Skeletal muscle satellite cell (primary cell): ENCODE measurements around the gene MEAK7.
"Not testable (repeated sequence)": the region's sequence is repeated elsewhere in the genome, so short reads cannot be mapped to it uniquely, and the experiment has no call there.

Experiments
- H3K27me3 ChIP-seq: 2 replicates; pipeline ENCODE4 v1.7.0; 2013; ENCODE audit warnings: low read length; ENCODE audit not compliant: control insufficient read depth, insufficient read depth
- H3K36me3 ChIP-seq: 2 replicates; pipeline ENCODE4 v1.7.0; 2013; ENCODE audit warnings: mild to moderate bottlenecking, control low read depth, low read length; ENCODE audit not compliant: insufficient read depth
- H3K4me1 ChIP-seq: 2 replicates; pipeline ENCODE4 v1.7.0; 2013; ENCODE audit warnings: low read length; ENCODE audit not compliant: control insufficient read depth, insufficient read depth
- H3K4me2 ChIP-seq: 2 replicates; pipeline ENCODE4 v1.7.0; 2013; ENCODE audit warnings: mild to moderate bottlenecking, low read length
- H3K4me3 ChIP-seq: 2 replicates; pipeline ENCODE4 v1.7.0; 2013; ENCODE audit warnings: low read length
- H3K9ac ChIP-seq: 2 replicates; pipeline ENCODE4 v1.7.0; 2013; ENCODE audit warnings: mild to moderate bottlenecking, low read depth, low read length, moderate library complexity
- H3K9me3 ChIP-seq: replicated peaks from 2 replicates; pipeline ENCODE4 v1.7.0; 2013; ENCODE audit warnings: mild to moderate bottlenecking, control low read depth, low read length

Gene MEAK7

GRCh38 chr16:84518220-84518619 lies 13.8 kb upstream of the MEAK7 start:
- H3K9me3 ChIP-seq, H3K9ac ChIP-seq, H3K4me2 ChIP-seq, H3K36me3 ChIP-seq, H3K4me1 ChIP-seq, H3K27me3 ChIP-seq, H3K4me3 ChIP-seq: not testable (repeated sequence)

GRCh38 chr16:84517366-84517765 lies 12.9 kb upstream of the MEAK7 start:
- H3K27me3 ChIP-seq = no peaks in the 10 kb centered on the region
- no peaks in the 10 kb centered on the region for H3K36me3 ChIP-seq
- H3K9ac ChIP-seq = no peak overlapping the region
- no peak overlapping the region for H3K4me2 ChIP-seq
- no peak overlapping the region for H3K4me3 ChIP-seq
- H3K4me1 ChIP-seq = peaks cover 4% of the 10 kb centered on the region
- no peaks in the 10 kb centered on the region for H3K9me3 ChIP-seq

- Histone ChIP-seq H3K4me1 (peaks cover 11% of the 10 kb centered on the region), H3K9me3 (no peaks in the 10 kb centered on the region), H3K4me3 (no peak overlapping the region), H3K9ac (no peak overlapping the region), H3K36me3 (no peaks in the 10 kb centered on the region), H3K27me3 (no peaks in the 10 kb centered on the region), H3K4me2 (no peak overlapping the region)
These were observed 10.7 kb upstream of the MEAK7 start for GRCh38 chr16:84514874-84515835.

- Histone ChIP-seq H3K9ac (no peak overlapping the region), H3K4me2 (no peak overlapping the region), H3K27me3 (no peaks in the 10 kb centered on the region), H3K36me3 (no peaks in the 10 kb centered on the region), H3K4me3 (no peak overlapping the region), H3K4me1 (peaks cover 11% of the 10 kb centered on the region), H3K9me3 (no peaks in the 10 kb centered on the region)
These were observed 9.9 kb upstream of the MEAK7 start for GRCh38 chr16:84514295-84514873.

GRCh38 chr16:84513666-84514065 lies 9.2 kb upstream of the MEAK7 start:
- H3K9ac ChIP-seq = no peak overlapping the region
- peaks cover 11% of the 10 kb centered on the region for H3K4me1 ChIP-seq
- no peak overlapping the region for H3K4me2 ChIP-seq
- H3K36me3 ChIP-seq = no peaks in the 10 kb centered on the region
- H3K9me3 ChIP-seq = no peaks in the 10 kb centered on the region
- no peak overlapping the region for H3K4me3 ChIP-seq
- no peaks in the 10 kb centered on the region for H3K27me3 ChIP-seq

- Histone ChIP-seq H3K27me3 (no peaks in the 10 kb centered on the region), H3K9me3 (no peaks in the 10 kb centered on the region), H3K36me3 (no peaks in the 10 kb centered on the region), H3K4me2 (no peak overlapping the region), H3K9ac (no peak overlapping the region), H3K4me1 (peaks cover 11% of the 10 kb centered on the region), H3K4me3 (no peak overlapping the region)
These were observed 8.7 kb upstream of the MEAK7 start for GRCh38 chr16:84513123-84513522.

GRCh38 chr16:84511831-84512230 lies 7.4 kb upstream of the MEAK7 start:
- Histone ChIP-seq H3K9me3 (no peaks in the 10 kb centered on the region), H3K4me1 (peaks cover 7% of the 10 kb centered on the region), H3K4me3 (no peak overlapping the region), H3K27me3 (no peaks in the 10 kb centered on the region), H3K4me2 (no peak overlapping the region), H3K36me3 (no peaks in the 10 kb centered on the region), H3K9ac (no peak overlapping the region)

- no peaks in the 10 kb centered on the region for H3K27me3 ChIP-seq
- H3K9me3 ChIP-seq = no peaks in the 10 kb centered on the region
- H3K9ac ChIP-seq = peak overlapping the region; percentile 16
- H3K4me1 ChIP-seq = peaks cover 7% of the 10 kb centered on the region
- peak overlapping the region; percentile 72 for H3K4me2 ChIP-seq
- peak overlapping the region; percentile 43 for H3K4me3 ChIP-seq
- no peaks in the 10 kb centered on the region for H3K36me3 ChIP-seq
These were observed 6.8 kb upstream of the MEAK7 start for GRCh38 chr16:84511180-84511800.

GRCh38 chr16:84509032-84509950 lies 4.8 kb upstream of the MEAK7 start:
- Histone ChIP-seq H3K4me1 (peaks cover 23% of the 10 kb centered on the region), H3K4me2 (no peak overlapping the region), H3K9me3 (no peaks in the 10 kb centered on the region), H3K27me3 (no peaks in the 10 kb centered on the region), H3K4me3 (no peak overlapping the region), H3K36me3 (no peaks in the 10 kb centered on the region), H3K9ac (no peak overlapping the region)

GRCh38 chr16:84508502-84508901 lies 4.0 kb upstream of the MEAK7 start:
- H3K9me3 ChIP-seq = no peaks in the 10 kb centered on the region
- H3K4me1 ChIP-seq = peaks cover 29% of the 10 kb centered on the region
- H3K27me3 ChIP-seq = no peaks in the 10 kb centered on the region
- H3K9ac ChIP-seq = no peak overlapping the region
- no peak overlapping the region for H3K4me3 ChIP-seq
- H3K4me2 ChIP-seq = no peak overlapping the region
- H3K36me3 ChIP-seq = no peaks in the 10 kb centered on the region
